HG03378 (cell line): ENCODE results near the gene PPARD.
"Not testable (repeated sequence)": the region's sequence is repeated elsewhere in the genome, so short reads cannot be mapped to it uniquely, and the experiment has no call there.

Experiments
- ATAC-seq: cut with Tn5 transposase; IDR thresholded peaks from one replicate; pipeline ENCODE4 v1.9.1; 2021; ENCODE audit warnings: mild to moderate bottlenecking, moderate library complexity; ENCODE audit not compliant: unreplicated experiment

Gene PPARD

GRCh38 chr6:35435074-35435837 is 92.9 kb downstream of the PPARD start:
- no peak for ATAC-seq

- no peak for ATAC-seq
Observed at GRCh38 chr6:35436071-35436857, 93.9 kb downstream of the PPARD start.

- not testable (repeated sequence) for ATAC-seq
Observed at GRCh38 chr6:35438378-35439065, 96.2 kb downstream of the PPARD start.

DNA sequence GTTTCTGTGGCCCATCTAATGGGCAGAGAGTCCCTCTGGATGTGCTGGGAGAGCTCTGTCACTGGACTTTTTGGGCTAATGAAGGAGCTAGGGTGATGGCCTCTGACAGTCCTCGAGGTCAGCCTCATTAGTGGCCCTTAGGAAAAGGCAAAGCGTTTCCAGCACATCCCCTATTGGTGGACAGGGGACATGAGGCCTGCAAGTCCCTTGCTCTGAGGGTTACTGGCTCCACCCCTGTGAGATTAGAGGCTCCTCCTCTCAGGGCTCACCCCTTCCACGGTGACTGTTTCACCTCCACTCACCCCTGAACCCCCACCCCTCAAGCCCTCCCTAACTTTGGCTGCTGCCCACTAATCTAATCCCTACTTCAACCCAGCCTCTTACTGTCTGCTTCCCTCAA is 97.0 kb downstream of the PPARD start:
- ATAC-seq = no peak

- no peak for ATAC-seq
Observed at GRCh38 chr6:35441205-35441604, 98.8 kb downstream of the PPARD start.

DNA sequence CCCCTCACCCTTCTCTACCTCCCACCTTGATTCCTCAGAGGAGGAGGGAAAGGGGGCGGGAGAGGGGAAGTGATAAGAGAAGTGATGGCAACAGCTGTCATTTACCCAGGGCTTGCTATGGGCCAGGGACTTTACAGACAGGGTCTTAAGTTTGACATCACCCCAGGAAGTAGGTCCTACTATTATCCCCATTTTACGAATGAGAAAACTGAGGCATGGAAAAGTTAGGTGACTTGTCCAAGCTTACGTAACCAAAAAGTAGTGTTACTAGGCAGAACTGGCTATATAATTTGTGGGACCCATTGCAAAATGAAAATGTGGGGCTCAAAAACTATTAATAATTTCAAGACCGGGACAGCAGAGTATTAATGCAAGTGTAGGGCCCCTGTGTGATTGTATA is 99.3 kb downstream of the PPARD start:
- ATAC-seq = no peak

DNA sequence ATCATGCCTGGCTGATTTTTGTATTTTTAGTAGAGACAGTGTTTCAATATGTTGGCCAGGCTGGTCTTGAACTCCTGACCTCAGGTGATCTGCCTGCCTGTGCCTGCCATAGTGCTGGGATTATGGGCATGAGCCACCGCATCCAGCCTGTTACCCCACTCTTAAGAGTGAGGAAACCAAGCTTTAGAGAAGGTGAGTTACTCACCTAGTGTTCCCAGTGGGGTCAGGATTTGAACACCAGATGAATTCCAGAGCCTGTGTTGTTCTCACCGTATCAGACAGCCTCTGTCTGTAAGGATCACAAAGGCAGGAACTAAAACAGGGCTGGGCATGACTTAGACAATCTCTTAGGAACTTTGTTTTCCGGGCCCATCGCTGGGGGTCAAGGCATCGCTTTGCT is 100.3 kb downstream of the PPARD start:
- no peak for ATAC-seq

GRCh38 chr6:35443341-35444030 is 101.1 kb downstream of the PPARD start:
- ATAC-seq = no peak

DNA sequence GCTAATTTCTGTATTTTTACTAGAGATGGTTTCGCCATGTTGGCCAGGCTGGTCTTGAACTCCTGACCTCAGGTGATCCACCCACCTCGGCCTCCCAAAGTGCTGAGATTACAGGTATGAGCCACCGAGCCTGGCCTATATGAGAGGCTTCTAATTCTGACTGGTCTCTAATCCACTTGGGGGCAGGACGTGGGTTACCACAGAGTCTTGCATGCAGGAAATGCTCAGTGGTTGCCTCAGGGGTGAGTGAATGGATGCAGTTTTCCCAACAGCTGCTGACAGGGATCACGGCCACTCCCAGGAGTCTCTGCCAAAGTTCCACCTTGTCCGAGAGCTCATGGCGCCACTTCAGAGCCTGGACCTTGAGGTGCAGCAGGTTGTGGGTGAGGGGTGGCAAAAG is 103.3 kb downstream of the PPARD start:
- ATAC-seq = no peak

DNA sequence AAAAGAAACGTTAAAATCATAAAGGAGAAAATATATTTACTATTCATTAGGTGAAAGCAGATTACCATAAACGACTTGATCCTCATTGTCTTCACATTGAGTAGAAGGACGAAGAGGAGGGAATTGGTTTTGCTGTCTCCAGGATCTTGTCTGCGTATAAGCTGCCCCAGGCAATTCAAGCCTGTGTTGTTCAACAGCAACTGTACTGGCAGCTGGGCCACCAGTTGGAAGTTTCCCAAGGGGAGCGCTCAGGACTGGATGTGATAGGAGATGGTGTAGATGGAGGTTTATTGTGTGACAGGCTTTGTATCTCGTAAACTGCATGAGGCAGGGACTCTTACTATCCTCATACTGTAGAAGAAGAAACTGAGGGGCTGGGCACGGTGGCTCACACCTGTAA is 105.8 kb downstream of the PPARD start:
- no peak for ATAC-seq

GRCh38 chr6:35449287-35449881 is 107.0 kb downstream of the PPARD start:
- ATAC-seq = peak; percentile 44

GRCh38 chr6:35451354-35452182 is 109.2 kb downstream of the PPARD start:
- ATAC-seq = no peak

- peak; percentile 69 for ATAC-seq
Observed at GRCh38 chr6:35452183-35453090, 110.1 kb downstream of the PPARD start, which contains the start of gene FANCE. Gene FANCE, plus strand, starts transcription at chr6:35452338. Its CDS starts 208 bp downstream, at chr6:35452546.

GRCh38 chr6:35453236-35453635 is 110.9 kb downstream of the PPARD start:
- no peak for ATAC-seq

DNA sequence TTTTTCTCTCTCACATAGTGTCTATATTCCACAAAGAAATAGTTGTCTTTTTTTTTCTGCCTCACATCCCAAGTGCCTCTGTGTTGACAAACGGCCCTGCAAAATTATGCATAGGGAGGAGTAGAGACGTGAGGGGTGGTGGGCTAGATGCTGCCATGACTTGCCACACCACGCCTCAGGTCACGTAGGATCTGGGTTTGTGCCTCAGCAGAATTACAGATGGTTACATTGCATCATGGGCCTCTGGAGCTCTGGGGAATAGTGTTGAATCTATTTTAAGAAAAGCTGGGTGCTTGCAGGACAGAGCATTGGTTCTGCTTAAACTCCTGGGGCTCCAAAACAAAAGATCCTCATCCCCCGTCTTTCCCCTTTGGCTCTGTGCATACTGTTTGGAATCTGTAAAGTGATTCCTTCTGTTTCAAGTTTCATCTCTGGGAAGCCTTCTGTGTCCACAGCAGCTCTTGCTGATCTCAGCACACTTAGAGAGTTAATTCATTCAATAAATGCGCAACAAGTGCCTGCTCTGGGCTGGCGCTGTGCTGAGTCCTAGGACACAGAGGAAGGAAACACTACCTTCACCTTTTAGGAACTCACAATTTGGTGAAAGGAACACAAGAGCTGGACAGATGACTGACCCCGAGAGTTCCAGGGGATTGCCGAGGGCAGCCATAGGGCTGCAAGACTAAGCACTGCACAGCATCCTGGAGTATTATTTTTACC is 112.2 kb downstream of the PPARD start:
- no peak for ATAC-seq

GRCh38 chr6:35457907-35458306 is 115.5 kb downstream of the PPARD start:
- ATAC-seq = no peak

DNA sequence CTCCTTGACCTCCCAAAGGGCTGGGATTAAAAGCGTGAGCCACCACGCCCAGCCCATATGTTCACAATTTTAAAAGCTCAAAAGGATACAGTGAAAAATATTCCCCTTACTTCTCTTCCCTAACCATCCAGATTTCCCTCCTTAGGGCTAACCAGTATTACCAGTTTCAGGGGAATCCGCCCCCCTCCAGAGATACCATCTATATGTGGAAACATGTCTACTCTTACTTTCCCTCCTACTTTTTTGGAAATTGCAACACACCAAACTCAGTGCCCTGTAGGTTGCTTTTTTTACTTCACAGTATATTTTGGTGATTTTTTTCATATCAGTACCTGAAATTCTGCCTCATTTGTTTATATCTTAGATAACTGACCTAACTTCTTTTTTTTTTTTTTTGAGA is 118.9 kb downstream of the PPARD start:
- no peak for ATAC-seq

DNA sequence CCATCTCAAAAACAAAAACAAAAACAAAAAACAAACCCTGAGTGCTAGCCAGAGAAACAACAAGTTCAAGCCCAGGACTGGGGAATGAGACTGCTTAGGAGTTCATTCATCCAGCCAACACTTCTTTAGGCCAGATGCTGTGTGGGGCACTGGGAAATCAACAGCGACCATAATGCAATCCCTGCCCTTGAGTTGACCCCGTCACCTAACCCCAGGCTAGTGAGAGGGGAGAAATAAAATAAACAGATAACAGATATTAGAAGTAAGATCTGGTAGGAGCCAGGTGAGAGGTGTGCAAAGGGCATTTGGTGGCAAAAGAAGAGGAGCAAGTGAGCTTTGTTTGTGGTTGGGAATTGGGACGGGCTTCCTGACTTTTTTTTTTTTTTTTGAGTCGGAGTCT is 120.9 kb downstream of the PPARD start:
- no peak for ATAC-seq
